HepG2 (cell line): Measurements from ENCODE around the gene ARMH1. TPM values are rescaled to one million over a fixed set of nuclear protein-coding genes. Genes with fewer than 3 reads are reported as not detected.

Source experiments
- ATAC-seq: fragments of 200-7000 bp; cut with Tn5 transposase; 3 replicates; pipeline ENCODE4 v1.9.1; 2020; ENCODE audit warnings: mild to moderate bottlenecking, moderate library complexity
- BruUV-seq: library from RNA; stranded (reverse); fragments of 400-500 nt; replicated peaks from 2 replicates; lab custom pipeline; 2021; lab: Mats Ljungman, UMichigan
- CTCF ChIA-PET: fragments of 300-600 bp; formaldehyde crosslinking; extraction: SDS; loops from one replicate; lab custom pipeline; 2021; ENCODE audit warnings: low total read pairs, inconsistent platforms, low intra/inter-chr PET ratio; lab: Yijun Ruan, JAX
- POLR2A ChIA-PET: fragments of 350-600 bp; sonication (Branson Sonifier 250); formaldehyde crosslinking; loops from one replicate; lab custom pipeline; 2020; ENCODE audit warnings: antibody characterized with exemption, inconsistent platforms; lab: Yijun Ruan, JAX
- DNase-seq: peaks from one replicate; pipeline ENCODE4 v3.0.0-alpha.2; 2015; ENCODE audit warnings: low spot score
- FAIRE-seq: peaks from 3 replicates; lab custom pipeline; 2011; peaks lifted over from hg19 to GRCh38; lab: Jason Lieb, UNC
- H2AFZ ChIP-seq: one replicate; pipeline ENCODE4 v1.6.1; 2011; ENCODE audit warnings: low read length, inconsistent platforms
- H3K27ac ChIP-seq: fragments of 300-600 bp; 3 replicates; pipeline ENCODE4 v1.8.0; 2011; ENCODE audit warnings: mixed run types, mild to moderate bottlenecking, mixed read lengths, low read length, inconsistent platforms; ENCODE audit not compliant: insufficient read depth; ENCODE audit errors: extremely low read length
- H3K27me3 ChIP-seq, 2 experiments: fragments of 200-600 bp in 1 of 2; 2 replicates in 1 of 2; 3 replicates in 1 of 2; pipeline versions ENCODE4 v1.6.0 to v1.8.0; 2011; ENCODE audit warnings: low read length in 2 of 2, mild to moderate bottlenecking in 2 of 2, moderate library complexity in 2 of 2, inconsistent platforms in 1 of 2; ENCODE audit not compliant: insufficient read depth in 2 of 2, control insufficient read depth in 1 of 2
- H3K36me3 ChIP-seq, 2 experiments: fragments of 200-600 bp in 1 of 2; replicated peaks in 1 of 2; 2 replicates in 1 of 2; 3 replicates in 1 of 2; pipeline versions ENCODE4 v1.5.1 to v1.8.0; 2011; ENCODE audit warnings: low read length in 2 of 2, inconsistent platforms in 1 of 2; ENCODE audit not compliant: insufficient read depth in 2 of 2, control insufficient read depth in 1 of 2
- H3K4me1 ChIP-seq: 2 replicates; pipeline ENCODE4 v1.5.1; 2012; ENCODE audit warnings: low read length, inconsistent platforms; ENCODE audit not compliant: insufficient read depth
- H3K4me2 ChIP-seq: 2 replicates; pipeline ENCODE4 v1.6.0; 2011; ENCODE audit warnings: low read depth, low read length, inconsistent platforms
- H3K4me3 ChIP-seq, 3 experiments: fragments of 200-600 bp in 1 of 3; sonication (generic), shearing (Covaris generic) in 1 of 3; replicated peaks in 1 of 3; 2 replicates each; pipeline ENCODE4 v1.5.1; 2011 to 2016; ENCODE audit warnings: low read length in 3 of 3, inconsistent platforms in 2 of 3, low read depth in 2 of 3, mild to moderate bottlenecking in 2 of 3, control low read depth in 1 of 3, mixed read lengths in 1 of 3; ENCODE audit not compliant: insufficient read depth in 1 of 3
- H3K79me2 ChIP-seq: one replicate; pipeline ENCODE4 v1.6.1; 2011; ENCODE audit warnings: low read length, inconsistent platforms; ENCODE audit not compliant: insufficient read depth
- H3K9ac ChIP-seq: 2 replicates; pipeline ENCODE4 v1.6.0; 2011; ENCODE audit warnings: mild to moderate bottlenecking, low read depth, low read length, inconsistent platforms; ENCODE audit not compliant: insufficient read depth
- H3K9me3 ChIP-seq: 2 replicates; pipeline ENCODE4 v1.5.1; 2012; ENCODE audit warnings: mild to moderate bottlenecking, low read length
- H4K20me1 ChIP-seq: 2 replicates; pipeline ENCODE4 v1.6.0; 2011; ENCODE audit warnings: inconsistent platforms, mild to moderate bottlenecking, low read length, moderate library complexity; ENCODE audit not compliant: insufficient read depth
- CENPX ChIP-seq: sonication (generic); formaldehyde crosslinking; IDR thresholded peaks from 2 replicates; pipeline ENCODE4 v1.9.0; 2021; ENCODE audit warnings: mild to moderate bottlenecking, missing genetic modification reagents, moderate library complexity
- PITX1 ChIP-seq: sonication (generic); formaldehyde crosslinking; IDR thresholded peaks from 2 replicates; pipeline ENCODE4 v1.5.1; 2020; ENCODE audit warnings: mild to moderate bottlenecking, missing genetic modification reagents
- SP1 ChIP-seq, 2 experiments: fragments of 450-650 bp in 1 of 2; sonication (generic) in 1 of 2; formaldehyde crosslinking in 1 of 2; IDR thresholded peaks; 2 replicates each; pipeline versions ENCODE4 v1.4.0 to v1.6.1; 2016 to 2020; ENCODE audit warnings: missing genetic modification reagents in 1 of 2
- ZNF292 ChIP-seq: sonication (generic); formaldehyde crosslinking; IDR thresholded peaks from 2 replicates; pipeline ENCODE4 v1.8.1; 2022; ENCODE audit warnings: mild to moderate bottlenecking, low read depth, missing genetic modification reagents, borderline replicate concordance
- ZNF589 ChIP-seq: sonication (generic); formaldehyde crosslinking; conservative IDR thresholded peaks from 2 replicates; pipeline ENCODE4 v1.8.0; 2022; ENCODE audit warnings: mild to moderate bottlenecking, moderate library complexity, missing genetic modification reagents
- ZNF7 ChIP-seq: IDR thresholded peaks from 2 replicates; pipeline ENCODE4 v1.6.1; 2016; ENCODE audit warnings: missing biosample characterization, missing genetic modification reagents
- WGBS: methylation state at CpG from one replicate; pipeline ENCODE4 v1.1.6; 2017; ENCODE audit warnings: low lambda C conversion rate; 5-methylcytosine and 5-hydroxymethylcytosine counted together
- in situ Hi-C: cut with HindIII; loops from 2 replicates; pipeline ENCODE4 v1.10.0; 2017; ENCODE audit warnings: low pct_unique_long_range_greater_than_20kb; ENCODE audit not compliant: extremely low pct_ligation_motif_present
- intact Hi-C: fragments of 100-400 bp; cut with micrococcal nuclease; formaldehyde crosslinking; loops from one replicate; pipeline ENCODE4 v1.10.0; 2022; ENCODE audit not compliant: unreplicated experiment
- polyA plus RNA-seq, 8 experiments: library from polyadenylated mRNA; depleted of rRNA in 3 of 8; stranded (reverse) in 7 of 8; unstranded in 1 of 8; fragments of >200 nt; fragmentation: Illumina TruSeq in 4 of 8; extraction: Trizol in 4 of 8; gene quantifications; 2 replicates each; pipeline versions ENCODE4 v1.2.1 to v1.2.3, GENCODE V29; 2011 to 2016; ENCODE audit warnings: low read depth in 4 of 8, missing spikeins in 1 of 8, mixed read lengths in 1 of 8; ENCODE audit not compliant: insufficient read depth in 1 of 8
- total RNA-seq, 5 experiments: library from RNA; depleted of rRNA; stranded (reverse); fragments of >200 nt; fragmentation: Illumina TruSeq; extraction: Trizol; gene quantifications; 2 replicates each; pipeline ENCODE4 v1.2.3, GENCODE V29; 2016; ENCODE audit warnings: low read depth in 1 of 5
- TF ChIP-seq, protein P1 (sequence below): sonication (generic); formaldehyde crosslinking; IDR thresholded peaks from 2 replicates; pipeline ENCODE4 v1.4.0; 2020; ENCODE audit warnings: mild to moderate bottlenecking, missing genetic modification reagents

Gene ARMH1
- total and polyA plus RNA-seq, 2 of the 13 experiments (the other 11 are each of a cell fraction or from before 2014, with no cell fraction given), result 0.69 TPM; not detected in 1

DNA sequence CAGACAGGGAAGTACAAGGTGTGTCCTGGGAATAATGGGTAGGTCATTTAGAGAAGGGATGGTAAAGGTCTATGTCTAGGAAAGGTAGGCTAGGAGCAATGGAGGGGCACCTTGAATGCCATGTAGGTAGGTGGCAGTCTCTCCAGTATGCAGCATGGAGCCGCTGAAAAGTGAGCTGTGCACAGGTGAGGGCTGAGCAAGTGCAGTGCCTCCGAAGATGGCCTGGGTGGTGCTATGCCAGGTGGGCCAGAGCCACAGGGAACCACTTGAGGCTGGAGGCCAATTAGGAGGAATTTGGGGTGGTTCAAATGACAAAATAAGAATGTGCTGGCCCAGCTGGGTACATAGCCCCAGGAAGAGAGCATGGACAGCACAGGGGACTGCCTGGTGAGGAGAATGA lies 31.4 kb downstream of the ARMH1 start:
- CTCF ChIA-PET, result no interaction called here
- H3K9ac ChIP-seq, result no peak overlapping the region
- no peak overlapping the region for H2AFZ ChIP-seq
- peaks cover 74% of the 10 kb centered on the region for H3K4me1 ChIP-seq
- intact Hi-C loops, result loop anchor here (5.0 kb wide), 1 partner anchor 54 kb away; no protein-coding TSS in a partner anchor
- H3K4me3 ChIP-seq, result no peak overlapping the region
- DNase-seq (no peak), ATAC-seq (0 out of 3 replicates have a peak, but pooled peaks have one; percentile 13), FAIRE-seq (no peak)
- H3K36me3 ChIP-seq, result no peaks in the 10 kb centered on the region
- no TSS peak for BruUV-seq
- POLR2A ChIA-PET, result interaction anchor here (1.3 to 2.1 kb wide), 3 partner anchors 16 to 32 kb away, joined by 4 to 11 read pairs (median 5); partner anchors contain the start of genes ARMH1 and TMEM53
- H3K27me3 ChIP-seq, result no peaks in the 10 kb centered on the region; a peak in 1 of 5 replicates
- no peaks in the 10 kb centered on the region for H3K9me3 ChIP-seq
- H3K4me2 ChIP-seq, result peak overlapping the region; percentile 14; the same call in 1 of the 2 replicates
- TF ChIP-seq PITX1 (CRISPR knock-in tag) (no peak), ZNF7 (CRISPR knock-in tag) (no peak), ZNF292 (CRISPR knock-in tag) (no peak), ZNF589 (CRISPR knock-in tag) (no peak), SP1 (IDR thresholded peaks at IDR 0.05) (no peak), SP1 (CRISPR knock-in tag; IDR thresholded peaks at IDR 0.05) (no peak), CENPX (no peak)
- TF ChIP-seq, protein P1, sequence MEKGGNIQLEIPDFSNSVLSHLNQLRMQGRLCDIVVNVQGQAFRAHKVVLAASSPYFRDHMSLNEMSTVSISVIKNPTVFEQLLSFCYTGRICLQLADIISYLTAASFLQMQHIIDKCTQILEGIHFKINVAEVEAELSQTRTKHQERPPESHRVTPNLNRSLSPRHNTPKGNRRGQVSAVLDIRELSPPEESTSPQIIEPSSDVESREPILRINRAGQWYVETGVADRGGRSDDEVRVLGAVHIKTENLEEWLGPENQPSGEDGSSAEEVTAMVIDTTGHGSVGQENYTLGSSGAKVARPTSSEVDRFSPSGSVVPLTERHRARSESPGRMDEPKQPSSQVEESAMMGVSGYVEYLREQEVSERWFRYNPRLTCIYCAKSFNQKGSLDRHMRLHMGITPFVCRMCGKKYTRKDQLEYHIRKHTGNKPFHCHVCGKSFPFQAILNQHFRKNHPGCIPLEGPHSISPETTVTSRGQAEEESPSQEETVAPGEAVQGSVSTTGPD (CRISPR knock-in tag), result no peak
- in situ Hi-C loops, result no loop called here
- WGBS, result 4% methylated on average over 2 of the region's 2 CpGs
- no peaks in the 10 kb centered on the region for H4K20me1 ChIP-seq
- H3K27ac ChIP-seq, result no peak overlapping the region
- no peaks in the 10 kb centered on the region for H3K79me2 ChIP-seq
